Astrocyte of the cerebellum (primary cell): ENCODE measurements around the gene DAB2IP.
A peak's percentile ranks its signal among the peaks of the same experiment; 100 is the strongest.
"Not testable (repeated sequence)": the region's sequence is repeated elsewhere in the genome, so short reads cannot be mapped to it uniquely, and the experiment has no call there.

Experiments used
- DNase-seq: peaks from one replicate; pipeline ENCODE4 v3.0.0-alpha.2; 2011; ENCODE audit warnings: low read depth
- H3K4me3 ChIP-seq: 2 replicates; pipeline ENCODE4 v1.5.1; 2011; ENCODE audit warnings: mild to moderate bottlenecking, low read depth, low read length, moderate library complexity
- CTCF ChIP-seq: IDR thresholded peaks from 2 replicates; pipeline ENCODE4 v1.5.1; 2012; ENCODE audit warnings: low read length, low read depth, moderate library complexity, mild to moderate bottlenecking; ENCODE audit errors: missing control alignments
- in situ Hi-C: cut with HindIII; loops from 2 replicates; pipeline ENCODE4 v1.10.0; 2017; ENCODE audit warnings: low sequenced_read_pairs

The DAB2IP gene

GRCh38 chr9:121738411-121738810 lies 87.0 kb downstream of the DAB2IP start:
- TF ChIP-seq CTCF = no peak
- no peak overlapping the region for H3K4me3 ChIP-seq
- DNase-seq = no peak
- in situ Hi-C loops = no loop called here

GRCh38 chr9:121738968-121739367 lies 87.5 kb downstream of the DAB2IP start:
- in situ Hi-C loops = no loop called here
- no peak for TF ChIP-seq CTCF
- no peak for DNase-seq
- H3K4me3 ChIP-seq = no peak overlapping the region

- H3K4me3 ChIP-seq = no peak overlapping the region
- in situ Hi-C loops = no loop called here
- no peak for DNase-seq
- no peak for TF ChIP-seq CTCF
These were observed 88.5 kb downstream of the DAB2IP start for GRCh38 chr9:121739971-121740370.

GRCh38 chr9:121741228-121741918 lies 89.9 kb downstream of the DAB2IP start:
- no peak for TF ChIP-seq CTCF
- DNase-seq = no peak
- H3K4me3 ChIP-seq = no peak overlapping the region
- in situ Hi-C loops = no loop called here

GRCh38 chr9:121741919-121742283 lies 90.5 kb downstream of the DAB2IP start:
- in situ Hi-C loops, H3K4me3 ChIP-seq, DNase-seq: not testable (repeated sequence)

GRCh38 chr9:121742923-121743322 lies 91.5 kb downstream of the DAB2IP start:
- TF ChIP-seq CTCF = no peak
- no peak for DNase-seq
- H3K4me3 ChIP-seq = peak overlapping the region; percentile 42
- in situ Hi-C loops = no loop called here

GRCh38 chr9:121743441-121744001 lies 92.1 kb downstream of the DAB2IP start:
- TF ChIP-seq CTCF = no peak
- DNase-seq = peak; percentile 45
- H3K4me3 ChIP-seq = peak overlapping the region; percentile 42
- in situ Hi-C loops = no loop called here
